PC-9 (cell line): Measurements from ENCODE around the gene MPIG6B. TPM values are rescaled to one million over a fixed set of nuclear protein-coding genes. Genes with fewer than 3 reads are reported as not detected.

Experiments
- BruUV-seq: library from RNA; stranded (reverse); fragments of 400-500 nt; replicated peaks from 2 replicates; lab custom pipeline; 2021; lab: Mats Ljungman, UMichigan
- CTCF ChIA-PET: fragments of 300-600 bp; sonication (Branson Sonifier 250); formaldehyde crosslinking; loops from one replicate; lab custom pipeline; 2022; ENCODE audit warnings: antibody characterized with exemption; lab: Charles Lee
- POLR2A ChIA-PET: fragments of 300-600 bp; sonication (Branson Sonifier 250); formaldehyde crosslinking; loops from one replicate; lab custom pipeline; 2022; ENCODE audit warnings: antibody characterized with exemption; ENCODE audit not compliant: unreplicated experiment; lab: Charles Lee
- DNase-seq, 2 experiments: peaks; one replicate each; pipeline versions ENCODE4 v3.0.0 to v3.0.0-alpha.2; 2015 to 2022; ENCODE audit warnings: mixed read lengths in 1 of 2
- H2AFZ ChIP-seq: fragments of 200-600 bp; sonication (generic); 2 replicates; pipeline ENCODE4 v1.8.1; 2017; ENCODE audit warnings: antibody characterized with exemption
- H3F3A ChIP-seq: fragments of 200-600 bp; sonication (generic); 2 replicates; pipeline ENCODE4 v1.8.1; 2017; ENCODE audit warnings: antibody characterized with exemption, mild to moderate bottlenecking, low read depth; ENCODE audit not compliant: insufficient read depth
- H3K27ac ChIP-seq: fragments of 200-600 bp; sonication (generic); 2 replicates; pipeline ENCODE4 v1.6.1; 2016; ENCODE audit warnings: mixed run types
- H3K27me3 ChIP-seq: fragments of 200-600 bp; sonication (generic); 2 replicates; pipeline ENCODE4 v1.6.1; 2016; ENCODE audit warnings: low read depth, mixed run types; ENCODE audit not compliant: insufficient read depth
- H3K36me3 ChIP-seq: fragments of 200-600 bp; sonication (generic); 2 replicates; pipeline ENCODE4 v1.6.1; 2016; ENCODE audit warnings: low read depth, mixed run types
- H3K4me1 ChIP-seq: fragments of 200-600 bp; sonication (generic); replicated peaks from 2 replicates; pipeline ENCODE4 v1.6.1; 2016; ENCODE audit warnings: mixed run types; ENCODE audit not compliant: insufficient read depth
- H3K4me2 ChIP-seq: fragments of 200-600 bp; sonication (generic); 2 replicates; pipeline ENCODE4 v1.6.1; 2017; ENCODE audit warnings: mixed run types
- H3K4me3 ChIP-seq: fragments of 200-600 bp; sonication (generic); 2 replicates; pipeline ENCODE4 v1.6.1; 2016; ENCODE audit warnings: mixed run types
- H3K79me2 ChIP-seq: fragments of 200-600 bp; sonication (generic); 2 replicates; pipeline ENCODE4 v1.6.1; 2017; ENCODE audit warnings: low read depth, mixed run types
- H3K9me2 ChIP-seq: fragments of 200-600 bp; sonication (generic); 2 replicates; pipeline ENCODE4 v1.8.1; 2017; ENCODE audit warnings: mild to moderate bottlenecking; ENCODE audit not compliant: insufficient read depth
- H3K9me3 ChIP-seq: fragments of 200-600 bp; sonication (generic); 2 replicates; pipeline ENCODE4 v1.8.1; 2016; ENCODE audit warnings: low read depth; ENCODE audit not compliant: insufficient read depth
- H4K20me1 ChIP-seq: fragments of 200-600 bp; sonication (generic); 2 replicates; pipeline ENCODE4 v1.8.1; 2017; ENCODE audit not compliant: insufficient read depth
- CTCF ChIP-seq: fragments of 200-600 bp; sonication (generic); conservative IDR thresholded peaks from 2 replicates; pipeline ENCODE4 v1.6.1; 2017; ENCODE audit warnings: mixed run types, antibody characterized with exemption, mild to moderate bottlenecking, moderate library complexity
- EZH2 ChIP-seq: fragments of 200-600 bp; sonication (generic); IDR thresholded peaks from 2 replicates; pipeline ENCODE4 v1.8.0; 2017; ENCODE audit warnings: antibody characterized with exemption, low read depth
- intact Hi-C: fragments of 100-400 bp; cut with micrococcal nuclease; formaldehyde crosslinking; loops from one replicate; pipeline ENCODE4 v1.10.0; 2022; ENCODE audit not compliant: unreplicated experiment
- total RNA-seq: library from RNA; stranded (reverse); gene quantifications from 2 replicates; pipeline ENCODE4 v1.2.3, GENCODE V29; 2021

Gene MPIG6B
- total RNA-seq, 1 experiment from 2014 or later = 0.59 TPM

- DNase-seq = no peak
- no peak overlapping the region for H3K4me3 ChIP-seq
- H3K36me3 ChIP-seq = no peaks in the 10 kb centered on the region
- ChIA-PET CTCF (interaction anchor here (0.7 kb wide), 1 partner anchor 1520 kb away, joined by 4 read pairs; no protein-coding TSS in a partner anchor), POLR2A (no interaction called here)
- H3K4me2 ChIP-seq = no peak overlapping the region
- intact Hi-C loops = no loop called here
- H3K4me1 ChIP-seq = peaks cover 17% of the 10 kb centered on the region
- H2AFZ ChIP-seq = no peak overlapping the region
- no peak overlapping the region for H3K27ac ChIP-seq
- peaks cover 38% of the 10 kb centered on the region for H3F3A ChIP-seq
- no peaks in the 10 kb centered on the region for H3K9me3 ChIP-seq
- no peak for TF ChIP-seq EZH2
- H4K20me1 ChIP-seq = no peaks in the 10 kb centered on the region
- no peaks in the 10 kb centered on the region for H3K79me2 ChIP-seq
- H3K27me3 ChIP-seq = no peaks in the 10 kb centered on the region
- no peaks in the 10 kb centered on the region for H3K9me2 ChIP-seq
- no TSS peak for BruUV-seq
Observed at GRCh38 chr6:31677955-31678354, 45.2 kb upstream of the MPIG6B start.

GRCh38 chr6:31680226-31681134 lies 42.7 kb upstream of the MPIG6B start, which contains the start of gene LY6G5C:
Gene LY6G5C, minus strand, starts transcription at chr6:31681067. Its CDS starts 694 bp downstream, at chr6:31680373.
- Histone ChIP-seq H3K27ac (peak within 1 kb of the TSS; percentile 31; the same call in 1 of the 2 replicates), H2AFZ (peak within 1 kb of the TSS; percentile 98), H3K27me3 (no peaks in the 10 kb centered on the region), H3K4me2 (peak within 1 kb of the TSS; percentile 99), H3K9me3 (no peaks in the 10 kb centered on the region), H3K4me3 (peak within 1 kb of the TSS; percentile 70), H4K20me1 (no peaks in the 10 kb centered on the region), H3K79me2 (no peaks in the 10 kb centered on the region), H3K4me1 (peaks cover 17% of the 10 kb centered on the region), H3F3A (peaks cover 20% of the 10 kb centered on the region), H3K36me3 (no peaks in the 10 kb centered on the region), H3K9me2 (no peaks in the 10 kb centered on the region)
- intact Hi-C loops = loop anchor here (1.0 to 10.0 kb wide), 6 partner anchors 59 to 272 kb away; partner anchors contain the start of genes EHMT2 and SLC44A4
- ChIA-PET POLR2A (interaction anchor here (0.6 kb wide), 2 partner anchors 10 to 59 kb away, joined by 3 to 17 read pairs; no protein-coding TSS in a partner anchor), CTCF (interaction anchor here (0.7 to 1.6 kb wide), 3 partner anchors 89 to 272 kb away, joined by 7 to 14 read pairs (median 11); no protein-coding TSS in a partner anchor)
- TF ChIP-seq EZH2 = no peak
- peak; percentile 54 for TF ChIP-seq CTCF
- DNase-seq = peak; percentile 82 to 88
- TSS peak; percentile 69 for BruUV-seq

GRCh38 chr6:31681135-31681671 lies 42.0 kb upstream of the MPIG6B start:
- CTCF ChIA-PET = interaction anchor here (0.7 to 1.6 kb wide), 3 partner anchors 89 to 271 kb away, joined by 7 to 14 read pairs (median 11); no protein-coding TSS in a partner anchor
- Histone ChIP-seq H3K27me3 (no peaks in the 10 kb centered on the region), H3K79me2 (no peaks in the 10 kb centered on the region), H3K4me2 (peak overlapping the region; percentile 99), H3K4me1 (peaks cover 17% of the 10 kb centered on the region), H2AFZ (peak overlapping the region; percentile 98), H3K9me3 (no peaks in the 10 kb centered on the region), H4K20me1 (no peaks in the 10 kb centered on the region), H3K27ac (peak overlapping the region; percentile 31; the same call in 1 of the 2 replicates), H3K4me3 (peak overlapping the region; percentile 70), H3K36me3 (no peaks in the 10 kb centered on the region), H3F3A (peaks cover 20% of the 10 kb centered on the region), H3K9me2 (no peaks in the 10 kb centered on the region)
- peak in 1 of 2 experiments; percentile 57 for DNase-seq
- no peak for TF ChIP-seq CTCF
- no peak for TF ChIP-seq EZH2
- POLR2A ChIA-PET = interaction anchor here (0.6 kb wide), 2 partner anchors 9 to 58 kb away, joined by 3 to 17 read pairs; no protein-coding TSS in a partner anchor
- intact Hi-C loops = loop anchor here (2.0 to 10.0 kb wide), 3 partner anchors 194 to 272 kb away; partner anchors contain the start of genes EHMT2 and SLC44A4
- BruUV-seq = TSS peak; percentile 22
